Measurements from ENCODE around the gene TUSC2. TPM values are rescaled to one million over a fixed set of nuclear protein-coding genes. Genes with fewer than 3 reads are reported as not detected.
A peak's percentile ranks its signal among the peaks of the same experiment; 100 is the strongest.

Gene TUSC2
- total and polyA plus RNA-seq, 2 of the 8 experiments (the other 6 are each of a cell fraction or from before 2014, with no cell fraction given), result 33.3 to 65.4 TPM

- DNase-seq (ENCODE audit: low read depth in 1 of 2, low spot score in 2 of 2), result no peak
- H3K36me3 ChIP-seq (ENCODE audit: control insufficient read depth in 2 of 4, insufficient read depth in 4 of 4, low read length in 3 of 4), result peaks cover 3 to 10% (median 5%) of the 10 kb centered on the region in 4 experiments; a peak in 5 of 8 replicates
- H4K5ac ChIP-seq (ENCODE audit: insufficient read length, low read depth, low read length), result no peak overlapping the region
- H3K56ac ChIP-seq (replicated peaks; ENCODE audit: insufficient read length, low read depth, low read length), result no peak overlapping the region
- H2AK5ac ChIP-seq (ENCODE audit: low read depth, low read length), result no peak overlapping the region
- H3K23me2 ChIP-seq (ENCODE audit: low read depth, low read length), result peaks cover 10% of the 10 kb centered on the region; the same call in 1 of the 2 replicates
- POLR2A ChIA-PET (ENCODE audit: partially characterized antibody), result interaction anchor here (1.0 to 2.0 kb wide), 4 partner anchors 9 to 62 kb away, joined by 3 to 6 read pairs (median 4); no protein-coding TSS in a partner anchor
- no peak overlapping the region for H3K4ac ChIP-seq (replicated peaks; ENCODE audit: insufficient read length, low read depth, low read length)
- H3K27ac ChIP-seq (ENCODE audit: low read depth, low read length), result no peak overlapping the region
- no peak overlapping the region for H3K18ac ChIP-seq (ENCODE audit: extremely low read depth, low read length)
- H2BK5ac ChIP-seq (ENCODE audit: low read depth, low read length), result no peak overlapping the region
- no peak overlapping the region; a peak in 1 of 7 replicates for H3K9ac ChIP-seq (replicated peaks in 1 of 4; ENCODE audit: extremely low read depth in 1 of 4, low read depth in 3 of 4, low read length in 3 of 4)
- peaks cover 0 to 26% of the 10 kb centered on the region in 2 experiments; a peak in 2 of 4 replicates for H3K79me2 ChIP-seq (ENCODE audit: control insufficient read depth in 1 of 2, insufficient read depth in 2 of 2, low read length in 2 of 2)
- H3K14ac ChIP-seq (ENCODE audit: insufficient read length), result no peak overlapping the region
- no peak overlapping the region for H4K8ac ChIP-seq (ENCODE audit: extremely low read depth, insufficient read depth, low read length)
- no peak overlapping the region for H2BK120ac ChIP-seq (replicated peaks; ENCODE audit: low read depth, low read length)
- H3K9me3 ChIP-seq (ENCODE audit: insufficient read depth in 2 of 2, low read depth in 1 of 2, low read length in 1 of 2), result no peaks in the 10 kb centered on the region
- no peak overlapping the region for H2BK12ac ChIP-seq (ENCODE audit: low read depth, low read length)
- peaks cover 0 to 16% (median 8%) of the 10 kb centered on the region in 4 experiments; a peak in 6 of 7 replicates for H3K4me1 ChIP-seq (replicated peaks in 1 of 4; ENCODE audit: control insufficient read depth in 3 of 4, insufficient read depth in 4 of 4, low read length in 3 of 4)
- peaks cover 16% of the 10 kb centered on the region for H3K79me1 ChIP-seq (ENCODE audit: low read depth, low read length)
- H2BK15ac ChIP-seq (ENCODE audit: low read length), result no peak overlapping the region
- H3K27me3 ChIP-seq (replicated peaks in 1 of 4; ENCODE audit: control insufficient read depth in 3 of 4, extremely low read depth in 1 of 4, insufficient read depth in 3 of 4, low read length in 3 of 4), result no peaks in the 10 kb centered on the region
- WGBS, 2 experiments (ENCODE audit: extremely low coverage in 1 of 2, insufficient coverage in 1 of 2, insufficient read length in 1 of 2, insufficient replicate concordance in 2 of 2, low coverage in 1 of 2, low lambda C conversion rate in 2 of 2, missing lambda C conversion rate in 1 of 2), result 95% methylated on average over 1 of the region's 1 CpG; no CpG with 5 or more reads in 1 of the 2 experiments
- H4K91ac ChIP-seq (replicated peaks; ENCODE audit: insufficient read length, low read length), result no peak overlapping the region
- H2BK20ac ChIP-seq (ENCODE audit: low read length), result no peak overlapping the region
- H3K4me2 ChIP-seq (ENCODE audit: insufficient read depth in 1 of 2, low read depth in 2 of 2, low read length in 2 of 2), result peak overlapping the region; percentile 72 to 87; a peak in 3 of 4 replicates
- CTCF ChIA-PET (ENCODE audit: partially characterized antibody), result interaction anchor here (0.6 to 13.4 kb wide), 16 partner anchors 8 to 257 kb away, joined by 3 to 136 read pairs (median 4); partner anchors contain the start of genes RASSF1 and ZMYND10
- FAIRE-seq, result no peak
- peak overlapping the region in 2 of 4 experiments; percentile 19 to 75; a peak in 2 of 8 replicates for H3K4me3 ChIP-seq (ENCODE audit: extremely low read depth in 1 of 4, insufficient read depth in 2 of 4, low read depth in 3 of 4, low read length in 4 of 4)
- no peak overlapping the region for H3K23ac ChIP-seq (ENCODE audit: insufficient read length)
- peaks cover 9 to 22% of the 10 kb centered on the region in 2 experiments for H4K20me1 ChIP-seq (replicated peaks in 1 of 2; ENCODE audit: control insufficient read depth in 1 of 2, insufficient read depth in 2 of 2, low read length in 2 of 2)
- no peak overlapping the region for H2AFZ ChIP-seq (ENCODE audit: low read length)
- TF ChIP-seq SIX5 (IDR thresholded peaks at IDR 0.05; ENCODE audit: low read depth, low read length), result no peak
- TF ChIP-seq SIRT6 (IDR thresholded peaks at IDR 0.05; ENCODE audit: low read length), result no peak
- TF ChIP-seq ATF3 (IDR thresholded peaks at IDR 0.05; ENCODE audit: insufficient read depth, low read depth, low read length), result no peak
- TF ChIP-seq GABPA (IDR thresholded peaks at IDR 0.05; ENCODE audit: borderline replicate concordance, insufficient read depth, low read length), result no peak
- no peak for TF ChIP-seq SAP30 (IDR thresholded peaks at IDR 0.05; ENCODE audit: insufficient read depth, insufficient replicate concordance, low read length)
- TF ChIP-seq JUND (IDR thresholded peaks at IDR 0.05; ENCODE audit: low read length), result no peak
- no peak for TF ChIP-seq NRF1 (IDR thresholded peaks at IDR 0.05; ENCODE audit: low read depth, low read length)
- TF ChIP-seq TEAD4 (IDR thresholded peaks at IDR 0.05; ENCODE audit: low read depth, low read length), result no peak
- no peak for TF ChIP-seq ATF2 (IDR thresholded peaks at IDR 0.05; ENCODE audit: low read length)
- TF ChIP-seq BACH1 (IDR thresholded peaks at IDR 0.05; ENCODE audit: low read length), result no peak
- TF ChIP-seq RFX5 (IDR thresholded peaks at IDR 0.05; ENCODE audit: borderline replicate concordance, low read depth, low read length), result no peak
- no peak for TF ChIP-seq SP2 (IDR thresholded peaks at IDR 0.05; ENCODE audit: low read length)
These were observed 29.5 kb upstream of the TUSC2 start for GRCh38 chr3:50357481-50357880.
